Fibroblast of skin of left quadriceps (primary cell): ENCODE data around the gene PPP3R1.
A peak's percentile ranks its signal among the peaks of the same experiment; 100 is the strongest.

ENCODE experiments used
- DNase-seq, 2 experiments: peaks; one replicate each; pipeline ENCODE4 v3.0.0-alpha.2; 2013; ENCODE audit warnings: low read depth in 2 of 2

Gene PPP3R1, protein sequence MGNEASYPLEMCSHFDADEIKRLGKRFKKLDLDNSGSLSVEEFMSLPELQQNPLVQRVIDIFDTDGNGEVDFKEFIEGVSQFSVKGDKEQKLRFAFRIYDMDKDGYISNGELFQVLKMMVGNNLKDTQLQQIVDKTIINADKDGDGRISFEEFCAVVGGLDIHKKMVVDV

DNA sequence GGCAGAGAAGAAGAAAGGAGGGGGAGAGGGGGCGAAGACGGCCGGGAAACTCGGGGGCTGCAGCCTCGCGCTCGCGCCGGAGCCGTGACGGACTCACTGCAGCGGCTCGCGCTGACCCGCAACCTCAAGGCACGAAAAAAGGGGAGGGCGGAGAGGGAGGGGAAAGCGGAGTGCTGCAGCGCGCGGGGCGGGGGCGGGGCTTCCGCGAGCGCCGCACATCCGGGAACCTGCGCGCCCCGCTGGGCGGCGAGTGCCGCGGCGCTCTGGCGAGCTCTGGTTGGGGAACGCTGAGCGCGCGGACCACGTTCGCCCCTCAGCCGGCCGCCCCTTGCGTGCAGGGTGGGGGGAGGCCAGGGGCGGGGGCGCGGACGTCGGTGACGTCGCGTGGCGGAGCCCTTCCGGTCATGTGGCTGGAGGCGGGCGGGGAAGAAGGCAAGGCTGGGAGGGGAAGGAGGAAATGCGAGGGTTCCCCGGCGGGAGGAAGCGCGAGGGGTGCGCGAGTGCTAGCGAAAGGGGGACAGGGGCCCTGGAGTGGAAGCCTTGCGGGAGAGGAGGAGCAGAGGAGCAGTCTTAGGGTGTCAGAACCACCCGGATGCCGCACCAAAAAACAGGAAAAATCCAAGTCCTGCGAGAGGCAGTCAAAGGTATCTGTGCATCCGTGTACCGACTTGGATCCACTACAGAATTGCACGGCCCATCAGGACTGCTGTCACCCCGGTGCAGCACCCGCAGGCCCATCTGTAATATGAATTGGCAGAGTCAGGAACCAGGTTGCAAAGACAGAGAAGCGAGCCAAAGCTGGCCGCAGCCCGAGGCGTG is at the start of gene PPP3R1:
PPP3R1 (minus strand) TSS at position 133 of the 819 bp plus-strand sequence. CDS start 405 bp downstream, outside the sequence.
- peak; percentile 92 to 93 for DNase-seq

- DNase-seq, result no peak
These were observed 43.2 kb upstream of the PPP3R1 start for GRCh38 chr2:68295516-68295915.

DNA sequence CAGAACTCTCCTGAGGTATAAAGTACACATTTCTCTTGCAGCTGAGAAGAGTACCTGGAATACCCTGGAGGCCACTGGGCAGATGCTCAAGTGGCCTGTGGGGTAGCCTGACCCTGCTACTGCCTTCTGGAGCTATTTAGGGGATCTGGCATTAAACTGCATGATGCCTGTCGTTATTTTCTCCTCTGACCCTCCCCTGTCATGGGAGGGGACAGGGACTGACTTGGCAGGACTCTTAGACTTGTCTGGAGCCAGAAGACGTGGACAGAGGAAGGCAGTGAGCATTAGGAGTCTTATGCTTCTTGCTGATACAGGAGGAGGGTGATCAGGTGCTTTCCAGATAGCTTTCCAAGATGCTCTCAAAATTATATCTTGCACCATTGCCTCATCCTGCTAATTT is 42.6 kb upstream of the PPP3R1 start:
- no peak for DNase-seq

DNA sequence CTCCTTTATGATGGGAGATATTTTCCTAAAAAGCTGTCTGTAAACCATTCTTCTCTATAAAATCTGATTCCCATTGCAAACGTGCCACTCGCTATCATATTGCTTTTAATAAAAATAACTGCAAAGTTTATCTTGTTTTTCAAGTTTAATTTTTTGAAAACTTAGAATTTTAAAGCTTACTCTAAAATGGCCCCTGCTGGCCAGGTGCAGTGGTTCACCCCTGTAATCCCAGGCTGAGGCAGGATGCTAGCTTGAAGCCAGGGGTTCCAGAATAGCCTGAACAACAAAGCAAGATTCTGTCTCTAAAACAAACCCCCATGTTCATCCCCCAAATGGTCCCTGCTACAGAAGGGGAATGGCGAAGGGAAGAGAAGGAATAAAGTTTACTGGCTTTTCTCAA is 41.9 kb upstream of the PPP3R1 start:
- DNase-seq, result no peak

- DNase-seq, result no peak
These were observed 41.4 kb upstream of the PPP3R1 start for GRCh38 chr2:68293755-68294154.

DNA sequence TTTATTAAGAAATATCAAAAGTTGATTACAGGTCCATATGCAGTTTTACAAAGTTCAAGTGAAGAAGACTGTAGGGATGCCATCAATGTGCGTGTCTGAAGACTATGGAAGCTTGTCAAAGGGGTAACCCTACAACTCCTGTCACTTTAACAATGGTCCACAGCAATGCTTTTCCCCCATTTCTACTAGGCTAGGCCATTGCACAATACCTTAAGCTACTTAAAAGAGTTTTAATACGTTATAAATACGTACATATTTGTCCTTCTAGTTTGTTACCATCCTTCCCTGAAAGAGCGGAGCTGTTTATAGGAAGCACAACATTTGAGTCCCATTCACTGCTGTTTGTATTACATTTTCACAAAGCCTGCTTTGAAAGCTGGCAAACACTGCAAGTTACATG is 40.7 kb upstream of the PPP3R1 start:
- no peak for DNase-seq

- DNase-seq, result no peak
These were observed 39.9 kb upstream of the PPP3R1 start for GRCh38 chr2:68292108-68292710.

- DNase-seq, result no peak
These were observed 39.0 kb upstream of the PPP3R1 start for GRCh38 chr2:68291314-68291713.

- DNase-seq, result no peak
These were observed 38.6 kb upstream of the PPP3R1 start for GRCh38 chr2:68290901-68291300.

GRCh38 chr2:68287580-68288441 is 35.5 kb upstream of the PPP3R1 start:
- DNase-seq, result no peak

- DNase-seq, result peak; percentile 63
These were observed 32.6 kb upstream of the PPP3R1 start for GRCh38 chr2:68284896-68285295.

DNA sequence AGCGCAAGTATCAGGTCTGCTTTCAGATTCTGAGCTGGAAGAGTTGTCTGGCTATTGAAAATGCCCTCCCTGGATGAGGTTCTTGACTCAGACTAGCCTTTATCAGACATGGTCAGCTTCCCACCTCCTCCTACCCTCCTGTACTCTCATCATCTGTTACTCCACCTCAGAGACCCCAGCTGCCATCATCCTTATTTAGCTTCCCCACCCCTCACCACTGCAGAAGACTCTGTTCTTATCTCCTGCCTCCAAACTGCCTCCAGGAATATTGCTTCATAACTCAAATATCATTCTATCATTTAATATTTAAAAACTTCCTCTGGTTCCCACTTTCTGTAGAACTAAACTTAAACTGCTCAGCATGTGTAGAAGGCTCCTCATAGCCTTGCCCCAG is 31.1 kb upstream of the PPP3R1 start:
- no peak for DNase-seq

- DNase-seq, result no peak
These were observed 30.6 kb upstream of the PPP3R1 start for GRCh38 chr2:68282811-68283418.

DNA sequence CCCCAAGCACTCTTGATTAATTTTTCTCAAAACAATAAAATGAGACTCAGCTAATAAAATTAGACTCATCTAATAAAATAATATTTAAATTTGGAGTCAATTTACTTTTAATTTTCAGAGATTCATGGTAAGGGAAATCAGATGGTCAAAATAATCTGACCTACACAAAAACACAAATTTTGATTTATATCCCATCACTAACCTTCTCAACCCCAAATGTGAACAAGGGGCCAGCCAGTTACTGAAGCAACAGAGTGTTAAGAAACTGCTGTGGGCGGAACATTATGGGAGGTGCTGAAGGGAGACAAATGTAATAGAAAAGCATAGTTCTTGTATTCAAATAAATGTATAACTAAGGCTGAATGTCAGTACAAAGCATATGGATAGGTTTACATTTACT is 28.5 kb upstream of the PPP3R1 start:
- no peak for DNase-seq

DNA sequence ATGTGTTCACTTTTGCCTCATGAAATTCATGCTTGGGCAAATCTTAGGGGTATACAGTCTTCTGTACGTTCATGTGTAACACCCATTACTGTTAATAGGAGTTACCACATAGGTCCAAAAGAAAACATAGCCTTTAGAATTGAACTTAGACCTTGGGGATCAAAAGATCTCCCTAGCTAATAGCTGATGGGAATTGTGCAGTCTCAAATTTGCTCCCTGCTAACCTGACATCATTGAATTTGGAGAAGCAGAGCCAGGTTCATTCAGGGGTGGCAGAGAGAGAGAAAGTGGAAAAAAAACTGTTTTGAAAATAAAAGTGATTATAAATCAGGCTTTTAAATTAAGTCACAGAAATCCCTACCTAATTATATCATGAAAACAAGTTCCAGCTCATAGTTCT is 28.0 kb upstream of the PPP3R1 start:
- DNase-seq, result no peak

GRCh38 chr2:68279691-68280090 is 27.4 kb upstream of the PPP3R1 start:
- DNase-seq, result no peak

DNA sequence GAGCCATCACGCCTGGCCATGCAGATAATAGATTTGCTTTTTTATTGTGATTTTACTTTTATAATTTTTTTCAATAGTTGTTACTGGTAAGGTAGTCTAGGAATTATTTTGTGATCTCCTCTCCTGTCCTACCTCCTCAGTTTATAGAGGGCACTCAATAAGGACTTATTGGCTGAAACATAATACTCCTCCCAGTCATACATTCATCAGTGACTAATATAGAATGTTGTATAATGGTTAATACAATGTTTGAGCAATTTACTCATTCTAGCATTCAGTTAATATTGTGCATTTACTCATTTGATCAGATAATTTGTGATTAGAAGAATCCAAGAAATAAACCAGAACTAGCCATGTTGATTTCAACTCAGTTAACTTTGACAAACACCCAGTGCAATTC is 25.8 kb upstream of the PPP3R1 start:
- no peak for DNase-seq

GRCh38 chr2:68274022-68274421 is 21.7 kb upstream of the PPP3R1 start:
- DNase-seq, result no peak

GRCh38 chr2:68272246-68272994 is 20.1 kb upstream of the PPP3R1 start:
- DNase-seq, result no peak

DNA sequence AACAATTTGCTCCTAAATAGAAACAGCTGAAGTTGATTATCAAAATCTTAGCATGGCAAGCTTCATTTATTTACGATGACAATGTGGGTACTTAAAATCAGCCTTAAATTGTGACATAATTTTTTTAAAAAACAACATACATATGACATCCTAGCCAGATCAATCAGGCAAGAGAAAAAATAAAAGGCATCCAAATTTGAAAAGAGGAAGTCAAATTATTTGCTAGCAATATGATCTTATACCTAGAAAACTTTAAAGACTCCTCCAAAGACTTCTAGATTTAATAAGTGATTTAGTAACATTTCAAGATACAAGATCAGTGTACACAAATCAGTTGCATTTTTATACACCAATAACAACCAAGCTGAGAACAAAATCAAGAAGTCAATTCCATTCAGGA is 14.3 kb upstream of the PPP3R1 start:
- no peak for DNase-seq

- DNase-seq, result no peak
These were observed 11.3 kb upstream of the PPP3R1 start for GRCh38 chr2:68263632-68264031.
